Colonic mucosa (tissue), 4 donors: Measurements from ENCODE around the gene ACTRT2. TPM values are rescaled to one million over a fixed set of nuclear protein-coding genes. Genes with fewer than 3 reads are reported as not detected.

Experiments used
- DNase-seq: peaks from one replicate; pipeline ENCODE4 v3.0.0-alpha.2; 2020
- H3K27ac ChIP-seq: fragments of 200-600 bp; one replicate; pipeline ENCODE4 v1.8.0; 2021
- H3K27me3 ChIP-seq: fragments of 200-600 bp; one replicate; pipeline ENCODE4 v1.8.0; 2021
- H3K36me3 ChIP-seq: fragments of 200-600 bp; one replicate; pipeline ENCODE4 v1.8.0; 2021
- H3K4me1 ChIP-seq: fragments of 200-600 bp; one replicate; pipeline ENCODE4 v1.8.0; 2021; ENCODE audit warnings: mild to moderate bottlenecking
- H3K4me3 ChIP-seq: fragments of 200-600 bp; one replicate; pipeline ENCODE4 v1.8.0; 2021
- H3K9ac ChIP-seq, 2 donors: one replicate each; pipeline ENCODE4 v1.7.0; 2013; ENCODE audit warnings: control low read depth in 2 of 2, low read depth in 2 of 2, low read length in 2 of 2
- H3K9me3 ChIP-seq: fragments of 200-600 bp; one replicate; pipeline ENCODE4 v1.8.0; 2021
- CTCF ChIP-seq: fragments of 200-600 bp; IDR thresholded peaks from one replicate; pipeline ENCODE4 v1.8.0; 2022; ENCODE audit warnings: antibody characterized with exemption, mild to moderate bottlenecking
- intact Hi-C: fragments of 100-400 bp; cut with DNase I; formaldehyde crosslinking; loops from one replicate; pipeline ENCODE4 v1.14.1; 2022
- total RNA-seq, 2 donors: library from RNA; stranded (reverse); fragmentation: NEBNext Ultra II Directional in 1 of 2; extraction: Animal tissue kit (Norgen Biotek cat#: 25700) in 1 of 2; gene quantifications; one replicate each; pipeline ENCODE4 v1.2.1, GENCODE V29; 2021
- donor health status: healthy.
- donor health status: DM: no; HTN: no; CAD: no.
- donor health status: DM: no; HTN: no; CAD: no.

ACTRT2 gene
- not detected for total RNA-seq

GRCh38 chr1:3021233-3021671 is at the start of gene ACTRT2:
Gene ACTRT2, plus strand, starts transcription at chr1:3021467. Its CDS starts 220 bp downstream, at chr1:3021687.
- no peaks in the 10 kb centered on the region for H3K4me1 ChIP-seq
- H3K9me3 ChIP-seq = no peaks in the 10 kb centered on the region
- H3K27me3 ChIP-seq = no peaks in the 10 kb centered on the region
- intact Hi-C loops = no loop called here
- DNase-seq = no peak
- no peak within 1 kb of the TSS for H3K9ac ChIP-seq
- H3K36me3 ChIP-seq = no peaks in the 10 kb centered on the region
- no peak within 1 kb of the TSS for H3K27ac ChIP-seq
- H3K4me3 ChIP-seq = no peak within 1 kb of the TSS
- no peak for TF ChIP-seq CTCF

- Histone ChIP-seq H3K9me3 (no peaks in the 10 kb centered on the region), H3K9ac (no peak overlapping the region), H3K27me3 (no peaks in the 10 kb centered on the region), H3K4me1 (no peaks in the 10 kb centered on the region), H3K27ac (no peak overlapping the region), H3K4me3 (no peak overlapping the region), H3K36me3 (no peaks in the 10 kb centered on the region)
- DNase-seq = no peak
- no peak for TF ChIP-seq CTCF
- intact Hi-C loops = no loop called here
Measured at GRCh38 chr1:2971609-2972008, 49.7 kb upstream of the ACTRT2 start.

GRCh38 chr1:2972011-2972878 is 49.0 kb upstream of the ACTRT2 start:
- no peak overlapping the region for H3K27ac ChIP-seq
- H3K36me3 ChIP-seq = no peaks in the 10 kb centered on the region
- H3K9me3 ChIP-seq = no peaks in the 10 kb centered on the region
- intact Hi-C loops = no loop called here
- no peaks in the 10 kb centered on the region for H3K27me3 ChIP-seq
- no peak for DNase-seq
- no peak overlapping the region for H3K9ac ChIP-seq
- no peak overlapping the region for H3K4me3 ChIP-seq
- no peak for TF ChIP-seq CTCF
- H3K4me1 ChIP-seq = no peaks in the 10 kb centered on the region

- Histone ChIP-seq H3K4me1 (no peaks in the 10 kb centered on the region), H3K27ac (no peak overlapping the region), H3K36me3 (no peaks in the 10 kb centered on the region), H3K9me3 (no peaks in the 10 kb centered on the region), H3K27me3 (no peaks in the 10 kb centered on the region), H3K9ac (no peak overlapping the region), H3K4me3 (no peak overlapping the region)
- no peak for DNase-seq
- intact Hi-C loops = no loop called here
- TF ChIP-seq CTCF = no peak
Measured at GRCh38 chr1:2972879-2973575, 48.2 kb upstream of the ACTRT2 start.

- Histone ChIP-seq H3K27me3 (no peaks in the 10 kb centered on the region), H3K4me3 (no peak overlapping the region), H3K9ac (no peak overlapping the region), H3K27ac (no peak overlapping the region), H3K9me3 (no peaks in the 10 kb centered on the region), H3K4me1 (no peaks in the 10 kb centered on the region), H3K36me3 (no peaks in the 10 kb centered on the region)
- no peak for TF ChIP-seq CTCF
- DNase-seq = no peak
- intact Hi-C loops = no loop called here
Measured at GRCh38 chr1:2973601-2974593, 47.4 kb upstream of the ACTRT2 start.
